Stimulated activated CD8-positive, alpha-beta memory T cell treated with anti-CD3 and anti-CD28 coated beads, Interleukin-7, amount 100 ng/mL, for 4 hours (primary cell): ENCODE results near the gene ZC3H12D.
"Not testable (repeated sequence)": the region's sequence is repeated elsewhere in the genome, so short reads cannot be mapped to it uniquely, and the experiment has no call there.

ENCODE experiments used
- DNase-seq, 2 donors: peaks; one replicate each; pipeline ENCODE4 v3.0.0-alpha.2; 2020; ENCODE audit warnings: low read depth in 2 of 2

The ZC3H12D gene

GRCh38 chr6:149484733-149485700 lies at the start of gene ZC3H12D:
Gene ZC3H12D, minus strand, starts transcription at chr6:149485014. Its CDS starts 10,471 bp downstream, at chr6:149474543.
- peak; percentile 51 to 60 for DNase-seq

GRCh38 chr6:149529650-149530049 lies 44.8 kb upstream of the ZC3H12D start:
- DNase-seq = no peak

DNA sequence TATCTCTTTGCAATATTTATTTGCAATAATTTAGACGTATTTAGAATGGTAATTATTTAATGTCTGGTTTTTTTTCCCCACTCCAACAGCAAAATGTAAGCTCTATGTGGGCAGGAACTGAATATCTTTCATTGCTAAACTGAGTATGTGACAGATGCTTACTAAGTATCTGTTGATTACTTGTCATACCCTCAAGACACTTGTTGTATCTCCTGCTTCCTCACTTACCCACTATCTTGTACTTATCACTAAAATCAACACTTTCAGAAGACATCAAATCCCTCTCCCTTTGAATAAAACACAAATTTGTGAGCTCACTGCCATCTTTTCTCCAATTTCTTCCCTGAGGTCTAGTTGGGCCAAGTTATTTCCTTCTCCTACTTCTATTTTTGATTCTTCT lies 30.7 kb upstream of the ZC3H12D start:
- no peak for DNase-seq

DNA sequence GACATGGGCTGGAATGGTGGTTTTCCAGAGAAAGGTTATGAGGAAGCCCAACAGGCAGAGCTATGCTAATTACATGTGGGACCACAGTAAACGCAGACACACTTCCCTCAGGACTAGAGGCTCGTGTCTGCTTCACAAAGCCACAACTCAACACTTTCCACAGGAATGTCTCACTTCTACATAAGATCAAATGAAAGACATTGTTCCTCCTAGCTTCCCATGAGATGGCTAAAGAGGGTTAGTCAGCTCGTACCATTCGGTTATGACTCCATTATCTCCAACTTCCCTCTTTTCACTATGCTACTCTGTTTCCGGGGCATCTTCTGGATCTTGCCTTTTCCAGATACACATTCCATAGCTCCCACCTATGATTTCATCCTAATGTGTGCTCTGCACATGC lies 29.1 kb upstream of the ZC3H12D start:
- no peak for DNase-seq

- no peak for DNase-seq
These were observed 26.1 kb upstream of the ZC3H12D start for GRCh38 chr6:149510793-149511512.

DNA sequence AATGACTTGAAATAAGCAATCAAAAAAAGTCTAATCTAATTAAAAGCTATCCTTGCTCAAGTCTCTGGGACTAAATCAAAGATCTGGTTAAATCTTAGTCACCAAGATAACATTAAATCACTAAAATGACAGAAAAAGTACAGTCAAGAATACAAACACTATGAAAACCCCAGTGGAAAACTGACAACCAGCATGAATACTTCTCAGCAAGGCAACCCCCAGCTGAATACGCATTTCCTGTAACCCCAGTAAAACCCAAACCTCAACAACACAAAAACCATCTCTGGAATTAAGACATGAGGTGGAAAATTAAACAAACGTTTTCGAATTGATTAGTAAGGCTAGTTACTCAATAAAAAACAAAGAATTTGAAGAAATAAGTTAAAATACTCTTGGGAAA lies 23.7 kb upstream of the ZC3H12D start:
- no peak for DNase-seq

GRCh38 chr6:149503872-149504271 lies 19.1 kb upstream of the ZC3H12D start:
- DNase-seq = no peak

GRCh38 chr6:149503276-149503675 lies 18.5 kb upstream of the ZC3H12D start:
- no peak for DNase-seq

- no peak for DNase-seq
These were observed 17.0 kb upstream of the ZC3H12D start for GRCh38 chr6:149501768-149502167.

- DNase-seq = no peak
These were observed 16.4 kb upstream of the ZC3H12D start for GRCh38 chr6:149501201-149501600.

GRCh38 chr6:149500096-149500495 lies 15.3 kb upstream of the ZC3H12D start:
- no peak for DNase-seq

GRCh38 chr6:149499066-149499465 lies 14.3 kb upstream of the ZC3H12D start:
- no peak for DNase-seq

GRCh38 chr6:149497365-149497764 lies 12.6 kb upstream of the ZC3H12D start:
- no peak for DNase-seq

GRCh38 chr6:149496597-149496996 lies 11.8 kb upstream of the ZC3H12D start:
- not testable (repeated sequence) for DNase-seq

DNA sequence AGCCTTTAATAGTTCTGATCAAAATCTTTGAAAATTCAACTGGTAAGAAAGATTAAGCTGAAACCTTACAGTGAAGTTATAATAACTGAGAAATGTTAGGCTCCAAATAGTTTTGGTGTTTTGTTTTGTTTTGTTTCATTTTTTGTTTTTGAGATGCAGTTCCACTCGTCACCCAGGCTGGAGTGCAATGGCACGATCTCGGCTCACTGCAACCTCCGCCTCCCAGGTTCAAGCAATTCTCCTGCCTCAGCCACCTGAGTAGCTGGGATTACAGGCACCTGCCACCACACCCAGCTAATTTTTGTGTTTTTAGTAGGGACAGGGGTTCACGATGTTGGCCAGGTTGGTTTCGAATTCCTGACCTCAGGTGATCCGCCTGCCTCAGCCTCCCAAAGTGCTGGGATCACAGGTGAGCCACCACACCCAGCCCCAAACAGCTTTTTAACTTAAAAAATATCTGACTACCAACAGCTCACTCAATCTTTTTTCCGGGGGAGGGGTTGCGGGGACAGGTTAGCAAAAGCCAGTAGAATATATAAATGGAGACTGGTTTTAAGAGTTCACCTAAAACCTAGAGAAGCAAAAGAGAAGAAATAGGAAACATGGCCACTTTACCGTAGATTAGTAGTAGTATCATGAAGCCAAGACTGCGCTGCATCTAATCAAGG lies 10.7 kb upstream of the ZC3H12D start:
- not testable (repeated sequence) for DNase-seq

- peak in 1 of 2 donors; percentile 31 for DNase-seq
These were observed 10.0 kb upstream of the ZC3H12D start for GRCh38 chr6:149494810-149495209.

GRCh38 chr6:149493761-149494320 lies 9.0 kb upstream of the ZC3H12D start:
- DNase-seq = no peak

DNA sequence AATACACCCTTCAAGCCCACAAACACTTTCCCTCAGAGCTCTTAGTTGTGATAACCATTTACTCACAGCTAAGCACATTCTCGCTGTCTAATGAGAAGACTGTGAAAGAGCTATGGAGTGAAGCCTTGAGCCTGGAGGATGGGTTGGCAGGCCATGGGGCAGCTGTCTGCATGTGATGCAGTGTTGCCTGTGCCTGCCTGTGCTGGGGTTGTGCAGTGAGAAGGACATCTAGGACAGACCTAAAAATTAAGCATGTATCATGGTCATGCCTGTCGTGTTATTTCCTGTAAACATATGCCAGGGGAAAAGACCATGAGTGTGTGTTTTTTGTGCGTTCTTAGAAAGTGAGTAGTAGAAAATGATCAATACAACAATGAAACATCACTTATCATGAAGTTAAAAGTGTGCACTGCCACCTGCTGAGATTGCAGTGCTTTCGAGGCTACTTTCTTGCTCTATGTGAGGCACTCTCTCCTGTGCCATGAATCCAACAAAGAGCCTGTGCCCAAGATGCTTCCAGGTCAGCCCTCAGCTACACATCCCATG lies 8.1 kb upstream of the ZC3H12D start:
- DNase-seq = no peak

- no peak for DNase-seq
These were observed 5.2 kb upstream of the ZC3H12D start for GRCh38 chr6:149489967-149490366.

DNA sequence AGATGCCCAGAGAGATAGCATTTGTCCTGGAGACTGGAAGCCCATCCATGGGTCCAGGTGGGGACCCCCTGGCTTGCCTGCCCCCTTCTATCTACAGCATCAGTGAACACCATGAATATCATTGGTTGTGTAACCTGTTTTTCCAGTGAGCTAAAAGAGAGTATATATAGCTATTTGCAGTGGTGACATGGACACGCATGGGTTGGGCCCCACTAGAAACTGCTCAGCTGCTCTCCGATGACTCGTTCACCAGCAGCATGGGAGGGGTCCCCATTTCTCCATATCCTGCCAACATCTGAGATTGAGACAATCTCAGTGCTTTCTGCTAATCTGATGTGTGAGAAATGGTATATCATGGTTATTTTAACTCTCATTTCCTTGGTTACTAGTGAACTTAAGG lies 4.0 kb upstream of the ZC3H12D start:
- DNase-seq = peak in 1 of 2 donors; percentile 27

- DNase-seq = no peak
These were observed 2.5 kb upstream of the ZC3H12D start for GRCh38 chr6:149487316-149487715.
